H1 (cell line): Measurements from ENCODE around the gene ACP2. TPM values are rescaled to one million over a fixed set of nuclear protein-coding genes. Genes with fewer than 3 reads are reported as not detected.

ENCODE experiments used
- CTCF ChIA-PET: fragments of 300-600 bp; sonication (Branson Sonifier 250); formaldehyde crosslinking; loops from one replicate; lab custom pipeline; 2021; ENCODE audit not compliant: partially characterized antibody; lab: Charles Lee
- POLR2A ChIA-PET: fragments of 300-600 bp; sonication (Branson Sonifier 250); formaldehyde crosslinking; loops from one replicate; lab custom pipeline; 2021; ENCODE audit warnings: inconsistent platforms; ENCODE audit not compliant: partially characterized antibody; lab: Charles Lee
- DNase-seq, 2 experiments: peaks; one replicate each; pipeline versions ENCODE4 v3.0.0 to v3.0.0-alpha.2; 2010 to 2022; ENCODE audit warnings: low spot score in 2 of 2, low read depth in 1 of 2, mixed read lengths in 1 of 2
- FAIRE-seq: peaks from 2 replicates; lab custom pipeline; 2011; peaks lifted over from hg19 to GRCh38; lab: Jason Lieb, UNC
- H2AFZ ChIP-seq: 2 replicates; pipeline ENCODE4 v1.8.1; 2012; ENCODE audit warnings: low read length, inconsistent platforms
- H2AK5ac ChIP-seq: 2 replicates; pipeline ENCODE4 v1.6.1; 2013; ENCODE audit warnings: low read depth, low read length
- H2BK120ac ChIP-seq: replicated peaks from 2 replicates; pipeline ENCODE3; 2013; ENCODE audit warnings: low read depth, low read length, inconsistent platforms
- H2BK12ac ChIP-seq: 2 replicates; pipeline ENCODE4 v1.6.1; 2013; ENCODE audit warnings: low read depth, low read length
- H2BK15ac ChIP-seq: 2 replicates; pipeline ENCODE4 v1.6.1; 2013; ENCODE audit warnings: low read length
- H2BK20ac ChIP-seq: 2 replicates; pipeline ENCODE4 v1.6.1; 2013; ENCODE audit warnings: low read length
- H2BK5ac ChIP-seq: 2 replicates; pipeline ENCODE4 v1.6.1; 2013; ENCODE audit warnings: low read depth, low read length
- H3K14ac ChIP-seq: 2 replicates; pipeline ENCODE4 v1.6.1; 2013; ENCODE audit warnings: inconsistent platforms; ENCODE audit not compliant: insufficient read length
- H3K18ac ChIP-seq: 2 replicates; pipeline ENCODE4 v1.6.1; 2013; ENCODE audit warnings: low read length; ENCODE audit errors: extremely low read depth
- H3K23ac ChIP-seq: 2 replicates; pipeline ENCODE4 v1.6.1; 2013; ENCODE audit warnings: inconsistent platforms; ENCODE audit not compliant: insufficient read length
- H3K23me2 ChIP-seq: 2 replicates; pipeline ENCODE4 v1.6.1; 2013; ENCODE audit warnings: low read depth, low read length
- H3K27ac ChIP-seq: 2 replicates; pipeline ENCODE4 v1.6.1; 2011; ENCODE audit warnings: low read depth, low read length, inconsistent platforms
- H3K27me3 ChIP-seq, 4 experiments: replicated peaks in 1 of 4; 1 replicate in 1 of 4; 2 replicates in 3 of 4; pipeline versions ENCODE4 v1.6.1 to v1.8.1; 2011 to 2013; ENCODE audit warnings: low read length in 3 of 4, mild to moderate bottlenecking in 3 of 4, inconsistent platforms in 2 of 4, mixed read lengths in 2 of 4, moderate library complexity in 1 of 4; ENCODE audit not compliant: control insufficient read depth in 3 of 4, insufficient read depth in 3 of 4; ENCODE audit errors: extremely low read depth in 1 of 4
- H3K36me3 ChIP-seq, 4 experiments: 2 replicates each; pipeline versions ENCODE4 v1.6.1 to v1.8.1; 2011 to 2013; ENCODE audit warnings: mild to moderate bottlenecking in 4 of 4, low read length in 3 of 4, moderate library complexity in 2 of 4, control low read depth in 1 of 4, inconsistent platforms in 1 of 4; ENCODE audit not compliant: insufficient read depth in 4 of 4, control insufficient read depth in 2 of 4
- H3K4ac ChIP-seq: replicated peaks from 2 replicates; pipeline ENCODE3; 2013; ENCODE audit warnings: low read length, low read depth, mixed read lengths, inconsistent platforms; ENCODE audit not compliant: insufficient read length
- H3K4me1 ChIP-seq, 4 experiments: replicated peaks in 1 of 4; 1 replicate in 1 of 4; 2 replicates in 3 of 4; pipeline versions ENCODE4 v1.6.1 to v1.8.1; 2011 to 2013; ENCODE audit warnings: low read length in 3 of 4, inconsistent platforms in 2 of 4, mixed read lengths in 1 of 4; ENCODE audit not compliant: insufficient read depth in 4 of 4, control insufficient read depth in 3 of 4
- H3K4me2 ChIP-seq, 2 experiments: 2 replicates each; pipeline versions ENCODE4 v1.6.1 to v1.8.1; 2011 to 2013; ENCODE audit warnings: low read depth in 2 of 2, low read length in 2 of 2, control low read depth in 1 of 2, inconsistent platforms in 1 of 2, mild to moderate bottlenecking in 1 of 2; ENCODE audit not compliant: insufficient read depth in 1 of 2
- H3K4me3 ChIP-seq, 4 experiments: fragments of 200-600, 300-600 bp in 1 of 4; sonication (generic), shearing (Covaris generic), sonication (Bioruptor Twin) in 1 of 4; 2 replicates each; pipeline versions ENCODE4 v1.5.1 to v1.8.1; 2011 to 2016; ENCODE audit warnings: low read length in 4 of 4, low read depth in 3 of 4, control low read depth in 2 of 4, inconsistent platforms in 2 of 4, mild to moderate bottlenecking in 2 of 4, mixed read lengths in 1 of 4, moderate library complexity in 1 of 4; ENCODE audit not compliant: insufficient read depth in 2 of 4; ENCODE audit errors: extremely low read depth in 1 of 4
- H3K56ac ChIP-seq: replicated peaks from 2 replicates; pipeline ENCODE3; 2013; ENCODE audit warnings: low read depth, mild to moderate bottlenecking, mixed read lengths, low read length, inconsistent platforms; ENCODE audit not compliant: insufficient read length
- H3K79me1 ChIP-seq: 2 replicates; pipeline ENCODE4 v1.6.1; 2013; ENCODE audit warnings: low read depth, low read length, control low read depth
- H3K79me2 ChIP-seq, 2 experiments: 2 replicates each; pipeline versions ENCODE4 v1.6.1 to v1.8.1; 2012 to 2013; ENCODE audit warnings: low read length in 2 of 2, mild to moderate bottlenecking in 2 of 2, inconsistent platforms in 1 of 2; ENCODE audit not compliant: insufficient read depth in 2 of 2, control insufficient read depth in 1 of 2
- H3K9ac ChIP-seq, 4 experiments: replicated peaks in 1 of 4; 1 replicate in 1 of 4; 2 replicates in 3 of 4; pipeline versions ENCODE4 v1.6.1 to v1.8.1; 2011 to 2013; ENCODE audit warnings: low read depth in 3 of 4, low read length in 3 of 4, control low read depth in 2 of 4, mild to moderate bottlenecking in 2 of 4, moderate library complexity in 2 of 4, inconsistent platforms in 1 of 4; ENCODE audit errors: extremely low read depth in 1 of 4
- H3K9me3 ChIP-seq, 2 experiments: 2 replicates each; pipeline versions ENCODE4 v1.6.1 to v1.8.1; 2012 to 2013; ENCODE audit warnings: mild to moderate bottlenecking in 2 of 2, moderate library complexity in 2 of 2, control low read depth in 1 of 2, inconsistent platforms in 1 of 2, low read depth in 1 of 2, low read length in 1 of 2, mixed read lengths in 1 of 2; ENCODE audit not compliant: insufficient read depth in 2 of 2
- H4K20me1 ChIP-seq, 2 experiments: replicated peaks in 1 of 2; 2 replicates each; pipeline versions ENCODE3 to v1.8.1; 2011 to 2013; ENCODE audit warnings: inconsistent platforms in 2 of 2, low read length in 2 of 2, mild to moderate bottlenecking in 1 of 2; ENCODE audit not compliant: insufficient read depth in 2 of 2, control insufficient read depth in 1 of 2
- H4K5ac ChIP-seq: 2 replicates; pipeline ENCODE4 v1.6.1; 2013; ENCODE audit warnings: low read length, low read depth, mixed read lengths, inconsistent platforms; ENCODE audit not compliant: insufficient read length
- H4K8ac ChIP-seq: 2 replicates; pipeline ENCODE4 v1.8.0; 2013; ENCODE audit warnings: mild to moderate bottlenecking, moderate library complexity, low read length, inconsistent platforms; ENCODE audit not compliant: insufficient read depth; ENCODE audit errors: extremely low read depth
- H4K91ac ChIP-seq: replicated peaks from 2 replicates; pipeline ENCODE3; 2013; ENCODE audit warnings: low read length, mixed read lengths, inconsistent platforms; ENCODE audit not compliant: insufficient read length
- CBX5 ChIP-seq: fragments of 300-800, 300-1000 bp; sonication (generic); IDR thresholded peaks from 2 replicates; pipeline ENCODE4 v1.7.1; 2016; ENCODE audit warnings: antibody characterized with exemption, low read length, low read depth
- GABPA ChIP-seq: IDR thresholded peaks from 2 replicates; pipeline ENCODE4 v1.6.1; 2011; ENCODE audit warnings: mild to moderate bottlenecking, low read length, moderate library complexity, borderline replicate concordance; ENCODE audit not compliant: insufficient read depth
- JUN ChIP-seq: IDR thresholded peaks from 2 replicates; pipeline ENCODE4 v1.6.1; 2011; ENCODE audit warnings: low read depth, mild to moderate bottlenecking, improper control_type of control experiment, low read length
- MAFK ChIP-seq: IDR thresholded peaks from 2 replicates; pipeline ENCODE4 v1.6.1; 2012; ENCODE audit warnings: low read depth, mild to moderate bottlenecking, improper control_type of control experiment, low read length
- RBBP5 ChIP-seq: IDR thresholded peaks from 2 replicates; pipeline ENCODE4 v1.7.1; 2012; ENCODE audit warnings: low read depth, mild to moderate bottlenecking, inconsistent platforms, low read length, moderate library complexity, borderline replicate concordance
- WGBS, 2 experiments: shearing (Covaris generic) in 1 of 2; methylation state at CpG; one replicate each; pipeline versions ENCODE4 v1.1.6 to v1.1.7; 2013 to 2015; ENCODE audit warnings: low lambda C conversion rate in 2 of 2, mixed read lengths in 2 of 2, inconsistent platforms in 1 of 2, low coverage in 1 of 2, missing lambda C conversion rate in 1 of 2; ENCODE audit not compliant: insufficient replicate concordance in 2 of 2, insufficient coverage in 1 of 2, insufficient read length in 1 of 2; ENCODE audit errors: extremely low coverage in 1 of 2, missing lambda C conversion rate in 1 of 2; 5-methylcytosine and 5-hydroxymethylcytosine counted together
- polyA plus RNA-seq, 7 experiments: library from polyadenylated mRNA; depleted of rRNA in 3 of 7; stranded (reverse) in 5 of 7; unstranded in 2 of 7; fragments of >200 nt in 5 of 7; fragments of 200-250 nt in 2 of 7; gene quantifications; 1 replicate in 5 of 7; 2 replicates in 1 of 7; 4 replicates in 1 of 7; pipeline versions ENCODE4 v1.2.1 to v1.2.3, GENCODE V29; 2011 to 2013; ENCODE audit warnings: missing spikeins in 2 of 7, mixed read lengths in 2 of 7
- total RNA-seq: library from RNA; stranded (reverse); fragmentation: NEBNext Ultra II Directional; extraction: Animal tissue kit (Norgen Biotek cat#: 25700); gene quantifications from 2 replicates; pipeline ENCODE4 v1.2.1, GENCODE V29; 2021

Gene ACP2
- total and polyA plus RNA-seq, 2 of the 8 experiments (the other 6 are each of a cell fraction or from before 2014, with no cell fraction given) = 17.8 to 19.8 TPM

- no peak overlapping the region for H3K56ac ChIP-seq
- H3K36me3 ChIP-seq = no peaks in the 10 kb centered on the region
- no peaks in the 10 kb centered on the region for H4K20me1 ChIP-seq
- H3K23me2 ChIP-seq = no peaks in the 10 kb centered on the region
- POLR2A ChIA-PET = interaction anchor here (0.8 to 2.7 kb wide), 6 partner anchors 8 to 32 kb away, joined by 3 to 16 read pairs (median 4); partner anchors contain the start of genes DDB2 and PACSIN3
- no peak overlapping the region for H4K8ac ChIP-seq
- no peak overlapping the region for H3K4me2 ChIP-seq
- H3K4me3 ChIP-seq = no peak overlapping the region
- CTCF ChIA-PET = interaction anchor here (1.1 to 21.5 kb wide), 4 partner anchors 8 to 31 kb away, joined by 3 to 247 read pairs (median 10); partner anchors contain the start of genes ARFGAP2 and PACSIN3
- peaks cover 2 to 7% (median 5%) of the 10 kb centered on the region in 4 experiments; a peak in 6 of 7 replicates for H3K4me1 ChIP-seq
- no peak overlapping the region for H2BK5ac ChIP-seq
- no peak overlapping the region for H4K91ac ChIP-seq
- no peak overlapping the region for H3K27ac ChIP-seq
- H3K14ac ChIP-seq = no peak overlapping the region
- DNase-seq = no peak
- H2AFZ ChIP-seq = no peak overlapping the region
- no peaks in the 10 kb centered on the region for H3K27me3 ChIP-seq
- H2BK120ac ChIP-seq = no peak overlapping the region
- H3K79me1 ChIP-seq = no peaks in the 10 kb centered on the region
- H3K79me2 ChIP-seq = no peaks in the 10 kb centered on the region
- H3K9ac ChIP-seq = no peak overlapping the region
- no peak for FAIRE-seq
- no peak overlapping the region for H3K4ac ChIP-seq
- no peak for TF ChIP-seq RBBP5
- TF ChIP-seq JUN = no peak
- no peak for TF ChIP-seq CBX5
- TF ChIP-seq MAFK = peak; percentile 87
- TF ChIP-seq GABPA = no peak
- WGBS, 2 experiments = 92% methylated on average over 5 of the region's 5 CpGs; no CpG with 5 or more reads in 1 of the 2 experiments
- H4K5ac ChIP-seq = no peak overlapping the region
- H3K9me3 ChIP-seq = no peaks in the 10 kb centered on the region
- no peak overlapping the region for H2BK12ac ChIP-seq
- no peak overlapping the region for H2BK20ac ChIP-seq
- H3K18ac ChIP-seq = no peak overlapping the region
- no peak overlapping the region for H3K23ac ChIP-seq
- no peak overlapping the region for H2BK15ac ChIP-seq
- no peak overlapping the region for H2AK5ac ChIP-seq
Measured at GRCh38 chr11:47202576-47202975, 46.0 kb downstream of the ACP2 start.
